Fibroblast of skin of abdomen (primary cell): Measurements from ENCODE around the gene SH3GL1. TPM values are rescaled to one million over a fixed set of nuclear protein-coding genes. Genes with fewer than 3 reads are reported as not detected.
A peak's percentile ranks its signal among the peaks of the same experiment; 100 is the strongest.

Experiments used
- DNase-seq: peaks from one replicate; pipeline ENCODE4 v3.0.0-alpha.2; 2013
- polyA plus RNA-seq, 2 experiments: library from polyadenylated mRNA; unstranded; fragments of 120-200 nt; gene quantifications; one replicate each; pipeline ENCODE4 v1.2.1, GENCODE V29; 2013; ENCODE audit not compliant: insufficient read length in 2 of 2

Gene SH3GL1, protein sequence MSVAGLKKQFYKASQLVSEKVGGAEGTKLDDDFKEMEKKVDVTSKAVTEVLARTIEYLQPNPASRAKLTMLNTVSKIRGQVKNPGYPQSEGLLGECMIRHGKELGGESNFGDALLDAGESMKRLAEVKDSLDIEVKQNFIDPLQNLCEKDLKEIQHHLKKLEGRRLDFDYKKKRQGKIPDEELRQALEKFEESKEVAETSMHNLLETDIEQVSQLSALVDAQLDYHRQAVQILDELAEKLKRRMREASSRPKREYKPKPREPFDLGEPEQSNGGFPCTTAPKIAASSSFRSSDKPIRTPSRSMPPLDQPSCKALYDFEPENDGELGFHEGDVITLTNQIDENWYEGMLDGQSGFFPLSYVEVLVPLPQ
- polyA plus RNA-seq (2013, experiment 1 of 2; ENCODE audit: insufficient read length) = 103 TPM
- 111 TPM for polyA plus RNA-seq (2013, experiment 2 of 2; ENCODE audit: insufficient read length)

GRCh38 chr19:4400135-4400936, at the start of gene SH3GL1:
SH3GL1 (minus strand) TSS chr19:4400547; CDS start chr19:4400368, 179 bp downstream.
- peak; percentile 88 for DNase-seq

GRCh38 chr19:4449639-4450028, 49.3 kb upstream of the SH3GL1 start:
- no peak for DNase-seq

DNA sequence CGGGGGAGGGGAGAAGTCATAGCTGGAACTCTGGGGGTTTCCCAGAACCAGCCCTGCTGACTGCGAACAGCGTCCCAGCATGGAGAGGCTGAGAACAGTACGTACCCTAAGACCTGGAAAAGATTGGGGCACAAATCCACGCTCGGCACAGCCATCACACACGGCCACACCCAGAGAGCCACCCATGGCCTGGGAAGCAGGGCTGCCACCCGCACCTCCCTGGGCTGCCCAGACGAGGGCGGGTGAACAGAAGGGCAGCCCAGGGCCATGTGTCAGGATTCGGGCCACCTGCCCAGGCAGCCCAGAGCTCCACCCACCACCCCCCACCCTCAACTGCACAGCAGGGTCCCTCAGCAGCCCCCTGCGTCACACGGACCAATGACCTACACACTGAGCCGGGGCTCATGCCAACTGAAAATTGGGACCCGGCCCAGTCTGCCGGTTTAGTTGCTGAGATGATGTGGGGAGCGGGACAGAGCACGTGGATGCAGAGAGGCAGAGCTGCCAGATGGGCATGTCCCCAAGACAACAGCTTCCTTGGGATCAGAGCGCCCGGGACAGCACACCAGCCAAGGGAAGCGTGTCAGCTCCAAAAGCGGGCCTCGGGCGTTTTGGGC, 48.8 kb upstream of the SH3GL1 start:
- DNase-seq = no peak

GRCh38 chr19:4448147-4448985, 48.0 kb upstream of the SH3GL1 start:
- no peak for DNase-seq

GRCh38 chr19:4447327-4448146, 47.2 kb upstream of the SH3GL1 start:
- DNase-seq = no peak

GRCh38 chr19:4446704-4447200, 46.4 kb upstream of the SH3GL1 start:
- no peak for DNase-seq

GRCh38 chr19:4445963-4446703, 45.8 kb upstream of the SH3GL1 start:
- DNase-seq = no peak

GRCh38 chr19:4444765-4445741, 44.7 kb upstream of the SH3GL1 start:
- DNase-seq = no peak

DNA sequence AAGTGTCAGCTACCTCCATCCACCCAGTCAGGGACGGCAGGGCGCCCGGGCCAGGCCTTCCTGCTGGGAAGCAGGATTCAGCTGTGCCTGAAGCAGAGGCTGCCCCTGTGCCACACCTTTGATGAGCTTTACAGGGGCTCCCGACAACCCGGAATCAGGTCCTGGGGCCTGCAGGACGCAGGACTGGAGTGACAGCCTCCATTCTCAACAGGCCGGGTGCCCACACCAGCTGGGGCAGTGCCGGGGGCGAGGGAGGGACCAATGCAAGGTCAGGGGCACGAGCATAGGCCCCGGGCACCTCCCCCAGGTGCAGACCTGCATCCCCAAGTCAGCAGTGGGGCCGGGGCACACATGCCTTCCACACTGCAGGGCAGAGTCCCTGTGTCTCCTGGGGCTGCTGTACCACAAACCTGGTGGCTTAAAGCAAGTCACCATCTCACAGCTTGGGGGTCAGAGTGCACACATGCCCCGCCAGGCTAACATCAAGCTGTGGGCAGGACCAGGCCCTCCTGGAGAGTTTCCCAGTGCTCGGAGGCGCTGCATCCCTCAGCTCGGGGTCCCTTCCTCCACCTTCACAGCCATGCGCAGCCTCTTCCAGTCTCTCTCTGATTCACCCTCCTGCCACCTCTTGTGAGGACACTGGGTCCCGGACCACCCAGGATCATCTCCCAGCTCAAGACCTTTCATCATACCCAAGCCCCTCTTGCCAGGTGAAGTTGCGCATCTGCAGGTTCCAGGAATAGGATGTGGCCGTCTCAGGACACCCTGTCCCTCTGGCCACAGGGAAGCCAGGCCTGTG, 43.8 kb upstream of the SH3GL1 start:
- no peak for DNase-seq

- no peak for DNase-seq
These were observed 42.8 kb upstream of the SH3GL1 start for GRCh38 chr19:4443188-4443587.

DNA sequence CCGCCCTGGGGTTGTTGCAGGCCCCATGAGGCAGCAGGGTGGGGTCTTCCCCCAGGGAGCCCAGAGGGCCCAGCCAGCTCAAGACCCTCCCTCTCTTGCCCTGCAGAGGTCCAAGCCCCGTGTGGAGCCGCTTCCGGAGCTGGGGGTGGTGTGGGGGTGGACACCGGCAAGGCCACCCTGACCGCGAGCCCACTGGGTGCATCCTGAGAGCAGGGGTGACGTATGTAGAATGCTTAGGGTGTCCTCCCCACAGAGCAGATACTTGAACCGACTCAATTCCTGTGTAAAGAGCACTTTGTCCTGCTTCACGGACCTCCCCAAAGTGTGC, 42.4 kb upstream of the SH3GL1 start:
- DNase-seq = no peak

DNA sequence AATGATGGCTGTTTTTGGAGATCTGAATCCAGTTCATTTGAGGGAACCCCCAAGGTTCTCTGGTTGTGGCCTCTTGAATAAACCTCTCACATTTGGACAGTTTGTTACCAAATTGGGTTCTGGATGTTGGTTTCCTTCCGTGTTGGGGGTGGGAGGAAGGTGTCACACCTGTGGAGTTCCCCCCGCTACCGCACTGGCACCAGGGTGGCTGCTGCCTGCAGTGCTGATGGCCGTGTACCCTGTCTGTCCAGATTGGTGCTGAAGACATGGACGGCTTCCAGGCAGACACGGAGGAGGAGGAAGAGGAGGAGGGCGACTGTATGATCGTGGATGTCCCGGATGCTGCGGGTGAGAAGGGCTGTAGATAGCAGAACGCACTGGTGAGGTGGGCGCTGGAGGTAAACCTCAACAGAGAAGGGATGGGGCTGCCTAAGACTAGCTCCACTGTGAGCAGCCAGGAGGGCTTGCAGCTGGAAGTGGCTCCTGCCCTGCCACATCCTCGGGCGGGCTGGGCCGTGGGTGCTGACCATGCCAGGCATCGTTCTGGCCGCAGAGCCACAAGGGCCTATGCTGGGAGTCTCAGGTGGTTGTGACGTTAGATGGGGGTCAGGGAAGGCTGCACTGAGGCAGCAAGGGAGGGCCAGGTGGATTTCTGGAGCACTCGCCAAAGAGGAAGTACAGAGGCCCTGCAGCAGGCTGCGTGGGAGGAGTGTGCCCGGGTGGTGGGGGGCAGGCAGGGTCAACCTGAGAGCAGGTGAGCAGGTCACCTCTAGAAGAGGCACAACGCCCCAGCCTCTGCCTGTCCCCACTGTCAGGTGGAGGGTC, 41.9 kb upstream of the SH3GL1 start:
- no peak for DNase-seq

GRCh38 chr19:4439243-4439642, 38.9 kb upstream of the SH3GL1 start:
- DNase-seq = no peak

DNA sequence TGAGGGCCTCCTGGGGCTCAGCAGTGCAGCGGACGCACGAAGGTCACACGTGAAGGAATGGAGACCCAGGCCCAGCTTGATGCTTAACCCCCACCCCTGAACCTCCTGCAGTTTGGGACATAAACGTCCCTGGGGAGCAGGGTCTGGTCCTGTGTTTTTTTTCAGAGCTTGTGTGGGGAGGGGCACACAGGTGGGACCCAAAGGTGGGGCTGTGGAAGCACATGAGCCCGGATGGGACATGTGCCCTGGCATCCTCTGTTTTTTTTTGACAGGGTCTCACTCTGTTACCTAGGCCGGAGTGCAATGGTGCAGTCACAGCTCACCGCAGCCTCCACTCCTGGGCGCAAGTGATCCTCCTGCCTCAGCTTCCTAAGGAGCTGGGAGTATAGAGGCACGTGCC, 36.8 kb upstream of the SH3GL1 start:
- DNase-seq = no peak

GRCh38 chr19:4436231-4436630, 35.9 kb upstream of the SH3GL1 start:
- no peak for DNase-seq

GRCh38 chr19:4434391-4434790, 34.0 kb upstream of the SH3GL1 start:
- DNase-seq = no peak

DNA sequence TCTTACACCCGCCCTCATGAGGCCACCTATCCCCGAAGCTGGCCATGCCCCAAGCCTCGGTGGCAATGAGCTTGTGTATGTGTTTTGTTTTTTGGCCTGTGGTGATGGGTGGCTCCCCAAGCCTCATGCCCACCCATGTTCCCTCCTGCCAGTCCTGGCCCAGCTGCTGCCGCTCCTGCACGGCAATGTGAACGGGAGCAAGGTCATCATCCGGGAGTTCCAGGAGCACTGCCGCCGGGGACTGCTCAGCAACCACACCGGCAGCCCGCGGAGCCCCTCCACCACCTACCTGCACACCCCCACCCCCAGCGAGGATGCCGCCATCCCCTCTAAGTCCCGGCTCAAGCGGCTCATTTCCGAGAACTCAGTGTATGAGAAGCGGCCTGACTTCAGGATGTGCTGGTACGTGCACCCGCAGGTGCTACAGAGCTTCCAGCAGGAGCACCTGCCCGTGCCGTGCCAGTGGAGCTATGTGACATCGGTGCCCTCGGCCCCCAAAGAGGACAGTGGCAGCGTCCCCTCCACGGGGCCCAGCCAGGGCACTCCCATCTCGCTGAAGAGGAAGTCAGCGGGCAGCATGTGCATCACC, 32.7 kb upstream of the SH3GL1 start:
- no peak for DNase-seq
